Adrenal gland (tissue), 12 donors: Measurements from ENCODE around the gene GPR161. TPM values are rescaled to one million over a fixed set of nuclear protein-coding genes. Genes with fewer than 3 reads are reported as not detected.

Experiments used
- DNase-seq, 7 donors: peaks; one replicate each; pipeline ENCODE4 v3.0.0-alpha.2; 2019 to 2020
- H3K27ac ChIP-seq, 5 donors: fragments of 200-600 bp; sonication (generic) in 4 of 5; 1 replicate in 3 of 5; 2 replicates in 2 of 5; pipeline versions ENCODE4 v1.5.1 to v1.8.0; 2016 to 2020; ENCODE audit warnings: mild to moderate bottlenecking in 1 of 5
- H3K27me3 ChIP-seq: fragments of 200-600 bp; 2 replicates; pipeline ENCODE4 v1.8.0; 2021
- H3K36me3 ChIP-seq, 2 donors: fragments of 200-600 bp; replicated peaks in 1 of 2; 1 replicate in 1 of 2; 2 replicates in 1 of 2; pipeline versions ENCODE4 v1.5.1 to v1.8.0; 2018 to 2022
- H3K4me1 ChIP-seq, 2 donors: fragments of 200-600 bp; replicated peaks in 1 of 2; 1 replicate in 1 of 2; 2 replicates in 1 of 2; pipeline versions ENCODE4 v1.5.1 to v1.8.0; 2018 to 2021
- H3K4me3 ChIP-seq, 4 donors: fragments of 200-600 bp; sonication (generic) in 3 of 4; one replicate each; pipeline ENCODE4 v1.5.1; 2016 to 2018
- H3K9me3 ChIP-seq, 3 donors: fragments of 200-600 bp; sonication (generic) in 1 of 3; replicated peaks in 1 of 3; 1 replicate in 2 of 3; 2 replicates in 1 of 3; pipeline versions ENCODE4 v1.5.1 to v1.8.0; 2016 to 2021
- POLR2A ChIP-seq, 2 donors: fragments of 450-650 bp; IDR thresholded peaks; one replicate each; pipeline ENCODE4 v1.6.1; 2017; ENCODE audit warnings: antibody characterized with exemption in 2 of 2, mild to moderate bottlenecking in 2 of 2, moderate library complexity in 1 of 2
- WGBS, 4 donors: extraction: QIAGEN DNeasy Blood & Tissue Kit in 2 of 4; methylation state at CpG; one replicate each; pipeline versions ENCODE4 v1.1.5 to v1.1.7; 2013 to 2017; 5-methylcytosine and 5-hydroxymethylcytosine counted together
- intact Hi-C, 2 donors: fragments of 100-400 bp; cut with DNase I; formaldehyde crosslinking; loops; one replicate each; pipeline versions ENCODE4 v1.14.1 to v1.15.0; 2022 to 2023
- polyA plus RNA-seq, 3 donors: library from polyadenylated mRNA; stranded (reverse); fragments of 200-250 nt in 2 of 3; fragments of 350-450 nt in 1 of 3; fragmentation: Illumina TruSeq in 1 of 3; extraction: RNeasy Lipid Tissue Mini Kit (QIAGEN cat#74804) in 1 of 3; gene quantifications; one replicate each; pipeline ENCODE4 v1.2.3, GENCODE V29; 2013 to 2014
- total RNA-seq, 9 donors: library from RNA; depleted of rRNA in 4 of 9; stranded (reverse); fragments of >200 nt in 4 of 9; fragments of 120-200 nt in 1 of 9; fragmentation: NEBNext Ultra II Directional in 1 of 9; extraction: Animal tissue kit (Norgen Biotek cat#: 25700) in 1 of 9; gene quantifications; one replicate each; pipeline versions ENCODE4 v1.1.0 to v1.2.4, GENCODE V29; 2013 to 2023
- TF ChIP-seq, protein P1 (sequence below), 6 experiments: fragments of 450-650 bp in 4 of 6; fragments of 200-600 bp in 2 of 6; sonication (generic) in 1 of 6; IDR thresholded peaks; 1 replicate in 5 of 6; 2 replicates in 1 of 6; pipeline versions ENCODE4 v1.5.1 to v1.8.0; 2016 to 2021; ENCODE audit warnings: antibody characterized with exemption in 6 of 6, mild to moderate bottlenecking in 2 of 6, moderate library complexity in 1 of 6
- donor health status: healthy with polysubstance abuse.
- donor health status: Bipolar disorder and iron deficiency.
- donor health status: DM: yes; HTN: yes; CAD: no.
- donor health status: DM: no; HTN: no; CAD: no.
- donor health status: DM: no; HTN: no; CAD: no.
- donor health status: DM: yes; HTN: yes; CAD: no.

GPR161 gene
- total and polyA plus RNA-seq, 12 donors: 0.75 to 4.8 (median 2.9) TPM

DNA sequence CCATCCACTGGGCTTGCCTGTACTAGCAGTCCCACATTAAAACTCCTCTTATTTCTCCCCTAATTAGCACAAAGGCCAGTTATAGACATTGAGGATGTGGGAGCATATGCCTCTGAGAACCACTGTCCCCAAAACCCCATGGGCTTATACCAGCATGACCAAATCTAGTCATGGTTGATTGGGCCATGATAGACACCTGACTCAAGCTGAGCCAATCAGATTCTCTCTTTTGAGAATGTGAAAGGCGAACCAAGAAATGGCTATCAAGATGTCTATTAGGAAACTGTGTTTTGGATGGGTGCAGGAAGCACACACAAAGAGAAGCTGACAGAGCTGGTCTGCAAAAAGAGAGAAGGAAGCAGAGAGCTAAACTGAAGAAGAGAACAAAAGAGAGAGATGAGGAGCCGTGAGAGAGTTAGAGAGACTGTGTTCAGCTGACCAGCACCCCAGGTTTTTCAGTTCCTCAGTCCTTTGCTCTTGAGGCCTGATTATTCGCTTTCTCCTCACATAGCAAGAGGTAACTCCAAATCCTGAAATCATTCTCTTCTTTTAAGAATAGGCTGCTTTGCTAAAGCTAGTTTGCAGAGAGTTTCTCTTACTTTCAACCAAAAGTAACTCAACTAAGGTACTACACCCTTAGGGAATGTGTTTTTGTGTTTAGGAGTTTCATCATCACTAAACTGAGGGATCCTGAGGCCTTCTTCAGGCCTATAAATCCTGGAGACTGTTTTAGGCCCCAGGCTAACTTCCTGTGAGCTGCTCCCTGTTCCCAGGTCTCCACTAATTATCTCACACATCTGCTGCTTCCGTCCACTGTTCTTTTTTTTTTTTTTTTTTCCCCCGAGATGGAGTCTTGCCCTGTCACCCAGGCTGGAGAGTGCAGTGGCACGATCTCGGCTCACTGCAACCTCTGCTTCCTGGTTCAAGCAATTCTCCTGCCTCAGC, 34.1 kb upstream of the GPR161 start:
- intact Hi-C loops: no loop called here
- H3K36me3 ChIP-seq: no peaks in the 10 kb centered on the region
- WGBS, 4 donors: 80 to 88% (median 85%) methylated on average over 7 of the region's 7 CpGs
- H3K4me1 ChIP-seq: no peaks in the 10 kb centered on the region
- DNase-seq: no peak
- TF ChIP-seq, protein P1, sequence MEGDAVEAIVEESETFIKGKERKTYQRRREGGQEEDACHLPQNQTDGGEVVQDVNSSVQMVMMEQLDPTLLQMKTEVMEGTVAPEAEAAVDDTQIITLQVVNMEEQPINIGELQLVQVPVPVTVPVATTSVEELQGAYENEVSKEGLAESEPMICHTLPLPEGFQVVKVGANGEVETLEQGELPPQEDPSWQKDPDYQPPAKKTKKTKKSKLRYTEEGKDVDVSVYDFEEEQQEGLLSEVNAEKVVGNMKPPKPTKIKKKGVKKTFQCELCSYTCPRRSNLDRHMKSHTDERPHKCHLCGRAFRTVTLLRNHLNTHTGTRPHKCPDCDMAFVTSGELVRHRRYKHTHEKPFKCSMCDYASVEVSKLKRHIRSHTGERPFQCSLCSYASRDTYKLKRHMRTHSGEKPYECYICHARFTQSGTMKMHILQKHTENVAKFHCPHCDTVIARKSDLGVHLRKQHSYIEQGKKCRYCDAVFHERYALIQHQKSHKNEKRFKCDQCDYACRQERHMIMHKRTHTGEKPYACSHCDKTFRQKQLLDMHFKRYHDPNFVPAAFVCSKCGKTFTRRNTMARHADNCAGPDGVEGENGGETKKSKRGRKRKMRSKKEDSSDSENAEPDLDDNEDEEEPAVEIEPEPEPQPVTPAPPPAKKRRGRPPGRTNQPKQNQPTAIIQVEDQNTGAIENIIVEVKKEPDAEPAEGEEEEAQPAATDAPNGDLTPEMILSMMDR (IDR thresholded peaks at IDR 0.05): no peak
- TF ChIP-seq POLR2A (IDR thresholded peaks at IDR 0.05): no peak
- H3K27me3 ChIP-seq: no peaks in the 10 kb centered on the region
- no peak overlapping the region for H3K27ac ChIP-seq
- no peak overlapping the region for H3K4me3 ChIP-seq
- H3K9me3 ChIP-seq: no peaks in the 10 kb centered on the region

DNA sequence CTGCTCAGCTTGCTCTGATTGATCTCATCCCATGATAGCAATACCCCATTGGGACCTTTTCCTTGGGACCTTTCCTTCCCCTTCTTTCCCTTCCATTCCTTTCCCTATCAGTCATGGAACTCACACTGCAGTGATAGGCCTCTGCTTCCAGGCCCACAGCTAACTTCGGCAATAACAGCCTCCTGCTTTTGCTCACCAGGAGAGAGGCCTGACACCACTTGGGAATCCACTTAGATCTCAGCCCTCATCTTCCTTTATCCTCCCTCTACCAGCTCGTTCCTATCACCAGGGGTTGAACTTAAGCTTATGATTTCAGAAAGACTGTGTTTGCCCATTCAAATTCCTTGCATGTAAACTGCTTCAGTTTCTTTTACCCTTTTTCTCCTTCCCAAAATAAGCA, 31.1 kb upstream of the GPR161 start:
- no peaks in the 10 kb centered on the region for H3K36me3 ChIP-seq
- DNase-seq: no peak
- no peaks in the 10 kb centered on the region for H3K9me3 ChIP-seq
- TF ChIP-seq, protein P1 (IDR thresholded peaks at IDR 0.05): no peak
- TF ChIP-seq POLR2A (IDR thresholded peaks at IDR 0.05): no peak
- no peak overlapping the region for H3K27ac ChIP-seq
- H3K27me3 ChIP-seq: no peaks in the 10 kb centered on the region
- 59 to 75% (median 67%) methylated on average over 2 of the region's 2 CpGs for WGBS, 4 donors
- intact Hi-C loops: no loop called here
- H3K4me3 ChIP-seq: no peak overlapping the region
- H3K4me1 ChIP-seq: no peaks in the 10 kb centered on the region

DNA sequence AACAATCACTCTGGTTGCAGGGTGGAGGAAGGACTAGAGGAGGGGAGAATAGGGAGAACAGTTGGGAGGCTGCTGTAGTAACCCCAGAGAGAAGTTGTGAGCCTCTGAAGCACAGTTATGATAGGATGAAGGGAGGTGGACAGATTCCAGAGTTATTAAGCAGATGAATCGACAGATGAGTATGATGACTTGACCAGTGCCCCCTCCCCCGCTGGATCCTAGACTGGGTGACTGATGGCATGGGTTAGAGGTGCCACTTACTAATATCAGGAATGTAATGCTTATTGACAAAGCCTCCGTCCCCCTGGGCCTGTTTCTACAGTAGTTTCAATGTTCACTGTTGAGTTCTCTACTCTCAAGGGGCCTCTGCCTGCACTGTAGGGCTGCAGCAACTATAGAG, 28.0 kb upstream of the GPR161 start:
- Histone ChIP-seq H3K36me3 (no peaks in the 10 kb centered on the region), H3K9me3 (no peaks in the 10 kb centered on the region), H3K27me3 (no peaks in the 10 kb centered on the region), H3K27ac (no peak overlapping the region), H3K4me1 (no peaks in the 10 kb centered on the region), H3K4me3 (no peak overlapping the region)
- WGBS, 4 donors: 73 to 93% (median 86%) methylated on average over 3 of the region's 3 CpGs
- TF ChIP-seq, protein P1 (IDR thresholded peaks at IDR 0.05): no peak
- TF ChIP-seq POLR2A (IDR thresholded peaks at IDR 0.05): no peak
- intact Hi-C loops: no loop called here
- DNase-seq: no peak

DNA sequence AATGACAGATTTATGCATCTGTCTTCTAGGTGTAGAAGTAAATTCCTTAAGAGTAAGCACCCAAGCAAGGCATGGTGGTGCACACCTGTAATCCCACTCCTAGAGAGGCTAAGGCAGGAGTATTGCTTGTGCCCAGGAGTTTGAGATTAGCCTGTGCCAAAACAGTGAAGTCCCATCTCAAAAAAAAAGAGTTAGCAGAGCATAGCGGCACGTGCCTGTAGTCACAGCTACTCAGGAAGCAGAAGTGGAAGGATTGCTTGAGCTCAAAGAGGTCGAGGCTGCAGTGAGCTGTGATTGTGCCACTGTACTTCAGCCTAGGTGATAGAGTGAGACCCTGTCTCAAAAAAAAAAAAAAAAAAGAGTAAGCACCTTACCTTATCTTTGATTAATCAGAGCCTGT, 26.9 kb upstream of the GPR161 start:
- TF ChIP-seq, protein P1 (IDR thresholded peaks at IDR 0.05): no peak
- no peak for TF ChIP-seq POLR2A (IDR thresholded peaks at IDR 0.05)
- Histone ChIP-seq H3K9me3 (no peaks in the 10 kb centered on the region), H3K36me3 (no peaks in the 10 kb centered on the region), H3K4me1 (no peaks in the 10 kb centered on the region), H3K27ac (no peak overlapping the region), H3K27me3 (no peaks in the 10 kb centered on the region), H3K4me3 (no peak overlapping the region)
- intact Hi-C loops: no loop called here
- DNase-seq: no peak
- WGBS, 4 donors: 59 to 60% (median 59%) methylated on average over 3 of the region's 3 CpGs
